MCF 10A (cell line): Measurements from ENCODE around the gene FASTK. TPM values are rescaled to one million over a fixed set of nuclear protein-coding genes. Genes with fewer than 3 reads are reported as not detected.

Source experiments
- BruUV-seq: library from RNA; stranded (reverse); fragments of 400-500 nt; replicated peaks from 2 replicates; lab custom pipeline; 2021; lab: Mats Ljungman, UMichigan
- CTCF ChIA-PET: fragments of 300-600 bp; sonication (Branson Sonifier 250); formaldehyde crosslinking; extraction: SDS; loops from one replicate; lab custom pipeline; 2021; ENCODE audit warnings: antibody characterized with exemption, inconsistent platforms; lab: Yijun Ruan, JAX
- POLR2A ChIA-PET: fragments of 300-600, 350-650 bp; sonication (Branson Sonifier 250); formaldehyde crosslinking; extraction: SDS; loops from one replicate; lab custom pipeline; 2020; ENCODE audit warnings: antibody characterized with exemption, inconsistent platforms; lab: Yijun Ruan, JAX
- DNase-seq: peaks from one replicate; pipeline ENCODE4 v3.0.0-alpha.2; 2018; ENCODE audit not compliant: unreplicated experiment
- H3K27ac Mint-ChIP-seq: one replicate; pipeline ENCODE4 v1.8.0; 2022; ENCODE audit warnings: mild to moderate bottlenecking, low read depth, mixed read lengths; ENCODE audit not compliant: unreplicated experiment
- H3K27me3 Mint-ChIP-seq: one replicate; pipeline ENCODE4 v1.8.0; 2022; ENCODE audit warnings: mixed read lengths; ENCODE audit not compliant: insufficient read depth, unreplicated experiment
- H3K36me3 Mint-ChIP-seq: one replicate; pipeline ENCODE4 v1.8.0; 2022; ENCODE audit warnings: mild to moderate bottlenecking, moderate library complexity, mixed read lengths; ENCODE audit not compliant: insufficient read depth, unreplicated experiment
- H3K4me1 Mint-ChIP-seq: one replicate; pipeline ENCODE4 v1.8.0; 2022; ENCODE audit warnings: mixed read lengths; ENCODE audit not compliant: insufficient read depth, unreplicated experiment
- H3K4me3 Mint-ChIP-seq: one replicate; pipeline ENCODE4 v1.8.0; 2022; ENCODE audit warnings: mild to moderate bottlenecking, moderate library complexity, mixed read lengths; ENCODE audit not compliant: unreplicated experiment
- H3K9me3 Mint-ChIP-seq: one replicate; pipeline ENCODE4 v1.8.0; 2022; ENCODE audit warnings: mixed read lengths; ENCODE audit not compliant: unreplicated experiment
- CTCF ChIP-seq: fragments of 200-600 bp; IDR thresholded peaks from one replicate; pipeline ENCODE4 v1.8.0; 2022; ENCODE audit warnings: antibody characterized with exemption, mild to moderate bottlenecking; ENCODE audit not compliant: unreplicated experiment
- intact Hi-C: fragments of 100-400 bp; cut with micrococcal nuclease; formaldehyde crosslinking; loops from 2 replicates; pipeline ENCODE4 v1.14.1; 2022
- total RNA-seq: library from RNA; stranded (reverse); gene quantifications from 2 replicates; pipeline ENCODE4 v1.2.3, GENCODE V29; 2022

FASTK gene
- total RNA-seq, 1 experiment from 2014 or later: 79.3 TPM

GRCh38 chr7:151091988-151092387 is 11.4 kb upstream of the FASTK start:
- no peak for TF ChIP-seq CTCF
- intact Hi-C loops: no loop called here
- Mint-ChIP-seq H3K27ac (no peak overlapping the region), H3K27me3 (no peaks in the 10 kb centered on the region), H3K4me3 (no peak overlapping the region), H3K4me1 (peaks cover 23% of the 10 kb centered on the region), H3K9me3 (no peaks in the 10 kb centered on the region), H3K36me3 (peaks cover 13% of the 10 kb centered on the region)
- ChIA-PET POLR2A (interaction anchor here (0.5 to 0.6 kb wide), 2 partner anchors 22 to 274 kb away, joined by 3 read pairs; no protein-coding TSS in a partner anchor), CTCF (interaction anchor here (0.9 to 15.0 kb wide), 5 partner anchors 18 to 73 kb away, joined by 3 to 315 read pairs (median 5); no protein-coding TSS in a partner anchor)
- BruUV-seq: no TSS peak
- DNase-seq: no peak

DNA sequence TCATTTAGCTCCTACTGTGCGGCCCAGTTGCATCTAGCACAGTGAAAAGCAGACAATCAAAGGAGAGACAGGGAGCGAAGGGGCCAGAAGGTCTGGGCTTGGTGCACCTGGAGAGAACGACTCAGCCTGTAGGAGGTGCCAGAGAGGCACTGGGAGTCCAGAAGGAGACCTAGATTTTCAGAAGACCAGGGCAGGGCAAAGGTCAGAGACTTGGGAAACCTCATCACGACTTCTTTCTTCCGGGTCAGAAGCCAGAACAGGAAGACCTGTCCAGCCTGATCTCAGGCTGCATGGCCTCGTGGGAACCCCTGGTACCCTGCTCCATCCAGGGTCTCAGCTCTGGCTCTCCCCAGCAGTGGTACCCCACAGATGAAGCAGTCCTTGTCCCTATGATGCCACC is 10.8 kb upstream of the FASTK start:
- TF ChIP-seq CTCF: peak; percentile 61
- Mint-ChIP-seq H3K4me3 (no peak overlapping the region), H3K27ac (no peak overlapping the region), H3K9me3 (no peaks in the 10 kb centered on the region), H3K36me3 (peaks cover 15% of the 10 kb centered on the region), H3K27me3 (no peaks in the 10 kb centered on the region), H3K4me1 (peaks cover 23% of the 10 kb centered on the region)
- BruUV-seq: no TSS peak
- ChIA-PET CTCF (interaction anchor here (0.6 to 15.0 kb wide), 10 partner anchors 11 to 266 kb away, joined by 3 to 315 read pairs (median 3); partner anchors contain the start of gene FASTK), POLR2A (interaction anchor here (0.5 to 1.1 kb wide), 2 partner anchors 12 to 273 kb away, joined by 3 read pairs; no protein-coding TSS in a partner anchor)
- intact Hi-C loops: no loop called here
- peak; percentile 42 for DNase-seq

GRCh38 chr7:151091003-151091402 is 10.4 kb upstream of the FASTK start:
- H3K27ac Mint-ChIP-seq: no peak overlapping the region
- intact Hi-C loops: no loop called here
- ChIA-PET POLR2A (interaction anchor here (0.7 to 1.1 kb wide), 2 partner anchors 13 to 25 kb away, joined by 3 read pairs; no protein-coding TSS in a partner anchor), CTCF (interaction anchor here (0.6 to 15.0 kb wide), 10 partner anchors 10 to 266 kb away, joined by 3 to 315 read pairs (median 4); partner anchors contain the start of gene FASTK)
- no peak for TF ChIP-seq CTCF
- H3K4me3 Mint-ChIP-seq: no peak overlapping the region
- H3K9me3 Mint-ChIP-seq: no peaks in the 10 kb centered on the region
- no TSS peak for BruUV-seq
- no peak for DNase-seq
- peaks cover 13% of the 10 kb centered on the region for H3K36me3 Mint-ChIP-seq
- H3K27me3 Mint-ChIP-seq: no peaks in the 10 kb centered on the region
- peaks cover 23% of the 10 kb centered on the region for H3K4me1 Mint-ChIP-seq

- ChIA-PET POLR2A (interaction anchor here (0.6 to 10.0 kb wide), 4 partner anchors 24 to 1067 kb away, joined by 3 to 151 read pairs (median 66); partner anchors contain the start of genes CDK5 and SLC4A2), CTCF (interaction anchor here (0.6 to 15.0 kb wide), 11 partner anchors 9 to 1861 kb away, joined by 3 to 315 read pairs (median 5); partner anchors contain the start of gene FASTK)
- H3K9me3 Mint-ChIP-seq: no peaks in the 10 kb centered on the region
- H3K4me1 Mint-ChIP-seq: peaks cover 32% of the 10 kb centered on the region
- no peak for DNase-seq
- intact Hi-C loops: loop anchor here (2.0 kb wide), 1 partner anchor 61 kb away; the partner anchor contains the start of gene ABCB8
- BruUV-seq: no TSS peak
- peak overlapping the region; percentile 88 for H3K27ac Mint-ChIP-seq
- TF ChIP-seq CTCF: no peak
- H3K27me3 Mint-ChIP-seq: no peaks in the 10 kb centered on the region
- H3K4me3 Mint-ChIP-seq: peak overlapping the region; percentile 77
- H3K36me3 Mint-ChIP-seq: peaks cover 11% of the 10 kb centered on the region
These were observed 9.5 kb upstream of the FASTK start for GRCh38 chr7:151089893-151090730.
